ENCODE measurements around the gene KLRD1.

Gene KLRD1, protein sequence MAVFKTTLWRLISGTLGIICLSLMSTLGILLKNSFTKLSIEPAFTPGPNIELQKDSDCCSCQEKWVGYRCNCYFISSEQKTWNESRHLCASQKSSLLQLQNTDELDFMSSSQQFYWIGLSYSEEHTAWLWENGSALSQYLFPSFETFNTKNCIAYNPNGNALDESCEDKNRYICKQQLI

DNA sequence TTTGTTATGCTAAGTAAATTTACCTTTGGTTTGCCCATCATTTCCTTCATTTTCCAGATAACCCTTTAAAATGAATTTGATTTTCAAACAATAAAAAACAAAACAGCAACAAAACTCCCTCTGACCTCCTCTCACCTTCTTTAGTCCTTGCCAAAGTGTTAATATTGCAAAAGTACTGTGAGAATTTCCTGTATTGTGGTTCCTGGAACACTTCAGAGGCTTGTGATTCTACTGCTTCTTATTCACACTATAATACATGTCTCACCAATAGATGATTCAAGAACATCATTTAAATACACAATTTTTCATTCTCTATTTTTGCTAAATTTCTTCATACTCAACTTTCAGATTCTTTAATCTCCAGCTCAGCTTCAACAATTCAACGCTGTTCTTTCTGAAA lies at the start of gene KLRD1:
Gene KLRD1 (plus strand): TSS at position 241 of the 400 bp plus-strand sequence. CDS start 208 bp downstream, outside the sequence.
- Histone ChIP-seq H3K36me3 (ENCODE audit: control insufficient read depth, insufficient read depth, low read length) (no peaks in the 10 kb centered on the region), H3K9ac (no peak within 1 kb of the TSS), H3K4me3 (ENCODE audit: low read depth, low read length) (no peak within 1 kb of the TSS), H3K79me2 (no peaks in the 10 kb centered on the region), H3K4me2 (ENCODE audit: low read length) (no peak within 1 kb of the TSS), H3K27me3 (ENCODE audit: control insufficient read depth, insufficient read depth, low read length) (no peaks in the 10 kb centered on the region), H3K27ac (no peak within 1 kb of the TSS), H2AFZ (no peak within 1 kb of the TSS), H3K4me1 (no peaks in the 10 kb centered on the region), H3K9me3 (ENCODE audit: control insufficient read depth, low read length) (no peaks in the 10 kb centered on the region)
- TF ChIP-seq, protein P1, sequence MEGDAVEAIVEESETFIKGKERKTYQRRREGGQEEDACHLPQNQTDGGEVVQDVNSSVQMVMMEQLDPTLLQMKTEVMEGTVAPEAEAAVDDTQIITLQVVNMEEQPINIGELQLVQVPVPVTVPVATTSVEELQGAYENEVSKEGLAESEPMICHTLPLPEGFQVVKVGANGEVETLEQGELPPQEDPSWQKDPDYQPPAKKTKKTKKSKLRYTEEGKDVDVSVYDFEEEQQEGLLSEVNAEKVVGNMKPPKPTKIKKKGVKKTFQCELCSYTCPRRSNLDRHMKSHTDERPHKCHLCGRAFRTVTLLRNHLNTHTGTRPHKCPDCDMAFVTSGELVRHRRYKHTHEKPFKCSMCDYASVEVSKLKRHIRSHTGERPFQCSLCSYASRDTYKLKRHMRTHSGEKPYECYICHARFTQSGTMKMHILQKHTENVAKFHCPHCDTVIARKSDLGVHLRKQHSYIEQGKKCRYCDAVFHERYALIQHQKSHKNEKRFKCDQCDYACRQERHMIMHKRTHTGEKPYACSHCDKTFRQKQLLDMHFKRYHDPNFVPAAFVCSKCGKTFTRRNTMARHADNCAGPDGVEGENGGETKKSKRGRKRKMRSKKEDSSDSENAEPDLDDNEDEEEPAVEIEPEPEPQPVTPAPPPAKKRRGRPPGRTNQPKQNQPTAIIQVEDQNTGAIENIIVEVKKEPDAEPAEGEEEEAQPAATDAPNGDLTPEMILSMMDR (IDR thresholded peaks at IDR 0.05), result no peak

DNA sequence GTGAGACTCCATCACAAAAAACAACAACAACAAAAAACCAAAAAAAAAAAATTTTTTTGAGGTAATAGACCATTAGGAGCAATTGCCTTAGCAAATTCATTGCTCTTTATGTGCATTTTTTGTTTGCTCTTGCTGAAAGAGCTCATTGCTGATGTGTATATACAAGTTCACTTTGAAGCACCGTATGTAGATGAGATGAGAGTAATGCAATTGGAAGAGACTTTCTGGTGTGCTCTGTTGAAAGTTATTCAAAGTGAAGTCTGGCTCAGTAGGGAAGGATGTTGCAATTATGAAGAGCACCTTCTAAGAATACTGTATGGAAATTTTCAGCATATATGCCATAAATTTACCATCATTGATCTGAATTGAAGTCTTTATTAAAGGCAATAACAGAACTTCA lies 46.7 kb upstream of the KLRD1 start:
- Histone ChIP-seq H3K9me3 (ENCODE audit: control insufficient read depth, low read length) (no peaks in the 10 kb centered on the region), H2AFZ (no peak overlapping the region), H3K4me1 (no peaks in the 10 kb centered on the region), H3K36me3 (ENCODE audit: control insufficient read depth, insufficient read depth, low read length) (no peaks in the 10 kb centered on the region), H3K79me2 (no peaks in the 10 kb centered on the region), H3K27ac (no peak overlapping the region), H3K27me3 (ENCODE audit: control insufficient read depth, insufficient read depth, low read length) (no peaks in the 10 kb centered on the region), H3K9ac (no peak overlapping the region), H3K4me3 (ENCODE audit: low read depth, low read length) (no peak overlapping the region), H3K4me2 (ENCODE audit: low read length) (no peak overlapping the region)
- TF ChIP-seq, protein P1 (IDR thresholded peaks at IDR 0.05), result no peak

DNA sequence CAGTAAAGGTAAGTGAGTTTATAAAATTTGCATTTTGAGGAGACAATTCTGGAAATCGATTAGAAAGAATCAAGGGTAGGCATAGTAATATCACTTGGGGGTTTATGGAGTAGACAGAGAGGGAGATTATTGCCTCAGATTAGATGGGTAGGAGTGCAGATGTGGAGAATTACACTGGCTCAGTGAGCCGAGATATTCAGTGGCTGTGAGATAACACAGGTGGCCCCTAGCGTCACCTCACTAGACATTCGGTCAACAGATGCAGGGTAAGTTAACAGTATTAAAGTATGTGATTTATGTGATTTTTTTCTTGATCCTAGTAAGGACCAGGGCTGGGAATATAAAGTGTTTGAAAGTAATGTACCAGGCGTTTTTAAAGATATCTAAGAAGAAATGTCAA lies 39.6 kb upstream of the KLRD1 start:
- H3K27ac ChIP-seq, result no peak overlapping the region
- no peaks in the 10 kb centered on the region for H3K9me3 ChIP-seq (ENCODE audit: control insufficient read depth, low read length)
- H3K4me2 ChIP-seq (ENCODE audit: low read length), result no peak overlapping the region
- H3K27me3 ChIP-seq (ENCODE audit: control insufficient read depth, insufficient read depth, low read length), result no peaks in the 10 kb centered on the region
- no peaks in the 10 kb centered on the region for H3K79me2 ChIP-seq
- H3K36me3 ChIP-seq (ENCODE audit: control insufficient read depth, insufficient read depth, low read length), result no peaks in the 10 kb centered on the region
- H3K4me3 ChIP-seq (ENCODE audit: low read depth, low read length), result no peak overlapping the region
- TF ChIP-seq, protein P1 (IDR thresholded peaks at IDR 0.05), result no peak
- no peaks in the 10 kb centered on the region for H3K4me1 ChIP-seq
- H2AFZ ChIP-seq, result no peak overlapping the region
- H3K9ac ChIP-seq, result no peak overlapping the region

DNA sequence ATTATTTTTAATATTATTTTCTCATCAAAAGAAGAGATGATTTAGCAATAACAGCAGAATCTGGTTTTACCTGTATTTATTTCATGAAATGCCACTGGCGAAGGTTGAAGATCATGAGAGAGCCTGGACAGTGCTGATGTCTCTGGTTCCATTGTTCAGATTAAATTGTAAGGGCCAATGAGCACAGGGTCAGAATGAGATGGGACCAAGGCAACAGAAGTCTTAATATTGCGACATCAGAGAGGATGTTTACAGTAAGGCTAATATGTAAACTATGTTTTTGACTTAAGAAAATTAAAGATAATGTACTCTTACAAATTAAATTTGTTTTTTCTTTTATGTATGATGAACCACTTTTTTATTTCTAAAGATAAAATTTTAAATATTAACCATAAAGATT lies 35.2 kb upstream of the KLRD1 start:
- H3K9ac ChIP-seq, result no peak overlapping the region
- H3K36me3 ChIP-seq (ENCODE audit: control insufficient read depth, insufficient read depth, low read length), result no peaks in the 10 kb centered on the region
- H3K4me3 ChIP-seq (ENCODE audit: low read depth, low read length), result no peak overlapping the region
- no peaks in the 10 kb centered on the region for H3K4me1 ChIP-seq
- no peak overlapping the region for H2AFZ ChIP-seq
- TF ChIP-seq, protein P1 (IDR thresholded peaks at IDR 0.05), result no peak
- H3K9me3 ChIP-seq (ENCODE audit: control insufficient read depth, low read length), result no peaks in the 10 kb centered on the region
- no peaks in the 10 kb centered on the region for H3K27me3 ChIP-seq (ENCODE audit: control insufficient read depth, insufficient read depth, low read length)
- no peak overlapping the region for H3K27ac ChIP-seq
- no peaks in the 10 kb centered on the region for H3K79me2 ChIP-seq
- no peak overlapping the region for H3K4me2 ChIP-seq (ENCODE audit: low read length)

DNA sequence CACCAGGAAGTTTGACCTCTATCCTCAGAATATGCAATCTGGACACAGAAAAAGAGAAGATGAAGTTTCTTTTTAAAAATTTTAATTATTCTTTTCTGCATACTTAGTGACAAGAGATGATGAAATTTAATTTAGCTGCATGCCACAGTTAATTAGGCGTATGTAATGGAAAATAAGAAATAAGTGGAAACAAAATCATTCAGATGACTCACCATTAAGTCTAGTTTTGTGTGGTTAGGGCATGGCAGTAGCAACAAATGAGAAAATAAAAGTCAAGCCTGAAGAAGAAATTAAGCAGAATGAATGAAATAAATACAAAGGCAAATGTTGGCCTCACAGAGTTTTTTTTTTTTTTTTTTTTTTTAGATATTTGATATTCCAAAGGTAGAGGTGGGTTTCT lies 30.9 kb upstream of the KLRD1 start:
- Histone ChIP-seq H3K4me3 (ENCODE audit: low read depth, low read length) (no peak overlapping the region), H3K79me2 (no peaks in the 10 kb centered on the region), H3K9me3 (ENCODE audit: control insufficient read depth, low read length) (no peaks in the 10 kb centered on the region), H3K4me2 (ENCODE audit: low read length) (no peak overlapping the region), H3K36me3 (ENCODE audit: control insufficient read depth, insufficient read depth, low read length) (no peaks in the 10 kb centered on the region), H3K27me3 (ENCODE audit: control insufficient read depth, insufficient read depth, low read length) (no peaks in the 10 kb centered on the region), H2AFZ (no peak overlapping the region), H3K9ac (no peak overlapping the region), H3K4me1 (no peaks in the 10 kb centered on the region), H3K27ac (no peak overlapping the region)
- TF ChIP-seq, protein P1 (IDR thresholded peaks at IDR 0.05), result no peak

All from parathyroid adenoma (tissue), 2 donors.